Measurements from ENCODE around the gene UGT1A4. TPM values are rescaled to one million over a fixed set of nuclear protein-coding genes. Genes with fewer than 3 reads are reported as not detected.

The UGT1A4 gene
- total RNA-seq, 4 donors from 2014 or later, result not detected

- no peak for ATAC-seq (ENCODE audit: low FRiP score)
- TF ChIP-seq CTCF (IDR thresholded peaks at IDR 0.05), result no peak
- no peak for DNase-seq (ENCODE audit: low spot score)
Observed at GRCh38 chr2:233821709-233822100, 103.2 kb downstream of the UGT1A4 start.

- no peak for TF ChIP-seq CTCF (IDR thresholded peaks at IDR 0.05)
- ATAC-seq (ENCODE audit: low FRiP score) (no peak), DNase-seq (ENCODE audit: low spot score) (no peak)
Observed at GRCh38 chr2:233822101-233822771, 103.7 kb downstream of the UGT1A4 start.

Other genes starting within 250 kb of the UGT1A4 start
- gene USP40, start 152.0 kb upstream of the UGT1A4 start, total RNA-seq, result 10 to 100 TPM; 23.4 to 50.6 (median 35.1) TPM
- not detected for gene UGT1A8, start 101.1 kb upstream of the UGT1A4 start, total RNA-seq
- not detected for gene UGT1A10, start 82.3 kb upstream of the UGT1A4 start, total RNA-seq
- not detected for gene UGT1A9, start 46.8 kb upstream of the UGT1A4 start, total RNA-seq
- not detected for gene UGT1A7, start 36.8 kb upstream of the UGT1A4 start, total RNA-seq
- under 1 TPM in 1 of 4 donors, not detected in 3; 0.82 TPM for gene UGT1A6, start 25.8 kb upstream of the UGT1A4 start, total RNA-seq
- gene UGT1A5, start 5.8 kb upstream of the UGT1A4 start, total RNA-seq, result not detected
- not detected for gene UGT1A3, start 10.3 kb downstream of the UGT1A4 start, total RNA-seq
- gene UGT1A1, start 41.5 kb downstream of the UGT1A4 start, total RNA-seq, result not detected
- not detected for gene MROH2A, start 59.6 kb downstream of the UGT1A4 start, total RNA-seq
- 1 to 10 TPM in 1 of 4 donors, under 1 TPM in 2, not detected in 1; 0.09 to 2.3 (median 0.13) TPM for gene HJURP, start 135.8 kb downstream of the UGT1A4 start, total RNA-seq
- gene TRPM8, start 198.6 kb downstream of the UGT1A4 start, total RNA-seq, result not detected